HG02885 (cell line): ENCODE measurements around the gene CCT6A.
"Not testable (repeated sequence)": the region's sequence is repeated elsewhere in the genome, so short reads cannot be mapped to it uniquely, and the experiment has no call there.

Source experiments
- ATAC-seq: cut with Tn5 transposase; IDR thresholded peaks from one replicate; pipeline ENCODE4 v1.9.1; 2021; ENCODE audit warnings: mild to moderate bottlenecking; ENCODE audit not compliant: unreplicated experiment, poor library complexity

CCT6A gene

GRCh38 chr7:56048245-56048644 is 3.3 kb upstream of the CCT6A start:
- ATAC-seq, result no peak

- ATAC-seq, result not testable (repeated sequence)
Measured at GRCh38 chr7:56048763-56049162, 2.8 kb upstream of the CCT6A start.

- no peak for ATAC-seq
Measured at GRCh38 chr7:56051053-56051338, 569 bp upstream of the CCT6A start.

GRCh38 chr7:56053379-56053778 is 1.8 kb downstream of the CCT6A start:
- no peak for ATAC-seq

- no peak for ATAC-seq
Measured at GRCh38 chr7:56053993-56054392, 2.4 kb downstream of the CCT6A start.

- ATAC-seq, result no peak
Measured at GRCh38 chr7:56062382-56062781, 10.8 kb downstream of the CCT6A start.

- ATAC-seq, result no peak
Measured at GRCh38 chr7:56063500-56063881, 11.9 kb downstream of the CCT6A start.

- ATAC-seq, result peak; percentile 88
Measured at GRCh38 chr7:56063882-56064625, 12.5 kb downstream of the CCT6A start, which contains the start of gene SUMF2. TSS of gene SUMF2 (plus strand) at chr7:56064286. CDS start at chr7:56064312, 26 bp downstream.

- not testable (repeated sequence) for ATAC-seq
Measured at GRCh38 chr7:56066376-56066775, 14.8 kb downstream of the CCT6A start.

GRCh38 chr7:56074371-56074791 is 22.8 kb downstream of the CCT6A start:
- peak; percentile 94 for ATAC-seq

GRCh38 chr7:56077681-56078080 is 26.1 kb downstream of the CCT6A start:
- no peak for ATAC-seq

GRCh38 chr7:56078196-56078595 is 26.6 kb downstream of the CCT6A start:
- ATAC-seq, result no peak

- ATAC-seq, result no peak
Measured at GRCh38 chr7:56079450-56080185, 28.1 kb downstream of the CCT6A start.

- not testable (repeated sequence) for ATAC-seq
Measured at GRCh38 chr7:56080726-56081435, 29.3 kb downstream of the CCT6A start.

GRCh38 chr7:56081626-56082340 is 30.2 kb downstream of the CCT6A start:
- ATAC-seq, result no peak

- ATAC-seq, result no peak
Measured at GRCh38 chr7:56083150-56083785, 31.7 kb downstream of the CCT6A start.

- no peak for ATAC-seq
Measured at GRCh38 chr7:56086761-56087160, 35.2 kb downstream of the CCT6A start.

GRCh38 chr7:56087445-56087844 is 35.9 kb downstream of the CCT6A start:
- ATAC-seq, result no peak

- no peak for ATAC-seq
Measured at GRCh38 chr7:56091591-56091990, 40.0 kb downstream of the CCT6A start.

GRCh38 chr7:56092388-56092787 is 40.8 kb downstream of the CCT6A start:
- not testable (repeated sequence) for ATAC-seq
